LNCAP (cell line): ENCODE results near the gene VCL.

ENCODE experiments used
- TF ChIP-seq, protein P1 (sequence below): fragments of 450-650 bp; IDR thresholded peaks from 2 replicates; pipeline ENCODE4 v1.5.1; 2017; ENCODE audit warnings: mild to moderate bottlenecking

VCL gene

DNA sequence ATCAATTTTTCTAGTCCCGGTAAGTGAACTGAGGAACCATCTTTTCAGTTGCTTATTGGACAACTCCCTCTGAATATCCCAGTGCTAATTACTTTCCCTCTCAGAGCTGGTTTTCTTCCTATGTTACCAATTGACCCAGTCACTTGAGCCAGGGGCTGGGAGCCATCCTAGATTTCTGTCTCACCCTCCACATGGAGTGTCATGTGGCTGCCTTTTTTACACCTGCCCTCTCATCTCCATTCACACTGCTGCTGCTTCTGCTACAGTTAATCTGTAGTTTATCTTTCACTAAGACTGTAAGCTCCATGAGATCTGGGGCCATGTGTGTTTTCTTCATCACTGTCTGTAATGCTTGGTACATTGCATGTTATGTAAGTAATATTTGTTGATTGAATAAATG, 35.8 kb downstream of the VCL start:
- TF ChIP-seq, protein P1, sequence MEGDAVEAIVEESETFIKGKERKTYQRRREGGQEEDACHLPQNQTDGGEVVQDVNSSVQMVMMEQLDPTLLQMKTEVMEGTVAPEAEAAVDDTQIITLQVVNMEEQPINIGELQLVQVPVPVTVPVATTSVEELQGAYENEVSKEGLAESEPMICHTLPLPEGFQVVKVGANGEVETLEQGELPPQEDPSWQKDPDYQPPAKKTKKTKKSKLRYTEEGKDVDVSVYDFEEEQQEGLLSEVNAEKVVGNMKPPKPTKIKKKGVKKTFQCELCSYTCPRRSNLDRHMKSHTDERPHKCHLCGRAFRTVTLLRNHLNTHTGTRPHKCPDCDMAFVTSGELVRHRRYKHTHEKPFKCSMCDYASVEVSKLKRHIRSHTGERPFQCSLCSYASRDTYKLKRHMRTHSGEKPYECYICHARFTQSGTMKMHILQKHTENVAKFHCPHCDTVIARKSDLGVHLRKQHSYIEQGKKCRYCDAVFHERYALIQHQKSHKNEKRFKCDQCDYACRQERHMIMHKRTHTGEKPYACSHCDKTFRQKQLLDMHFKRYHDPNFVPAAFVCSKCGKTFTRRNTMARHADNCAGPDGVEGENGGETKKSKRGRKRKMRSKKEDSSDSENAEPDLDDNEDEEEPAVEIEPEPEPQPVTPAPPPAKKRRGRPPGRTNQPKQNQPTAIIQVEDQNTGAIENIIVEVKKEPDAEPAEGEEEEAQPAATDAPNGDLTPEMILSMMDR: no peak

DNA sequence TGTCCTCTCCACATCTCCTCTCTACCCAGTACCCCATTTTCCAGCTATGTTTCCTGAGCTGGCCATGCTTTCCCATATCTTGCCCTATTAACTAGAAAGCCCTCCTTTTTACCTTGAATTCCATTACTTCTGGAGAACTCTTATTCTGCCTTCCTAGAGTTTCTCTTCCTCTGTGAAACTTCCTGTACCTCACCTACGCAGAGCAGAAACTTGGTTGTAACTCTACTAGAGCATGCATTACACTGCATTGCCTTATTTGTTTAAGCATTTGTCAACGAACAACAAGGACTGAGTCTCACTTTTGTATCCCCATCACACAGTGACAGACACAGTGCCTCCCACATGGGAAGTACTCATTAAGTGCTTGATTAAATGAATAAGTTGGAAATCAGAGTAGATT, 36.4 kb downstream of the VCL start:
- TF ChIP-seq, protein P1: no peak

DNA sequence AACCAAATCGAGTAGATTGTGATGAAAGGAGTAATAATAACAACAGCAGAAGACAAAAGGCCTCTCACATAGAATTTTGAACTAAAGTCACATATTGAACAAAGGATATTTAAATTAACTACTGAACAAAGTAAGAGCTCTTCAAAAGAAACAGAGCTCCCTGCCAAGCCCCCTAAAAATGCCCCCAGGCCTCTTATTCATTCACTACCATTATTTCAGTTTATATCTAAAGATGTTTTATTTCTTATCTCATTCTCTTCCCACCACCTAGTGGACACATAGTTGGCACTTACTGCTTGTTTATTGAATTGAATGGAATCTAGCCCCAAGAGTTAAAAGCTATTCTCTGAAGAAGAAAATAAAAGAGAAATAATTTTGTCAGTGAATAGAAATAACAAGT, 37.4 kb downstream of the VCL start:
- TF ChIP-seq, protein P1: no peak

DNA sequence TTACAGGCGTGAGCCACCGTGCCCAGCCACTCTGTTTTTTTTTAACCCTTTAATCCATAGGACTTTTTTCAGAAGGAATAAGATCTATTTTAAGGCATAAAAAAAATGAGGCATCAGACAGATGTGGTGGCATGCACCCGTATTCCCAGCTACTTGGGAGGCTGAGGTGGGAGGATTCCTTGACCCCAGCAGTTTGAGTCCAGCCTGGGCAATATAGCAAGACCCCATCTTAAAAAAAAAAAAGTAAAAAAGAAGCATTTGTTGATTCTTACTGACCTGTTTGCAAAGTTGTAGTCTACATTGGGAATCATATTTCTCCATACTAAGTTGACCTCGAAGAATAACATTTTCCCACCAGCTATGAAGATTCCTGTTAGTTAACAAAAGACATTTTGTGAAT, 38.6 kb downstream of the VCL start:
- TF ChIP-seq, protein P1: no peak

DNA sequence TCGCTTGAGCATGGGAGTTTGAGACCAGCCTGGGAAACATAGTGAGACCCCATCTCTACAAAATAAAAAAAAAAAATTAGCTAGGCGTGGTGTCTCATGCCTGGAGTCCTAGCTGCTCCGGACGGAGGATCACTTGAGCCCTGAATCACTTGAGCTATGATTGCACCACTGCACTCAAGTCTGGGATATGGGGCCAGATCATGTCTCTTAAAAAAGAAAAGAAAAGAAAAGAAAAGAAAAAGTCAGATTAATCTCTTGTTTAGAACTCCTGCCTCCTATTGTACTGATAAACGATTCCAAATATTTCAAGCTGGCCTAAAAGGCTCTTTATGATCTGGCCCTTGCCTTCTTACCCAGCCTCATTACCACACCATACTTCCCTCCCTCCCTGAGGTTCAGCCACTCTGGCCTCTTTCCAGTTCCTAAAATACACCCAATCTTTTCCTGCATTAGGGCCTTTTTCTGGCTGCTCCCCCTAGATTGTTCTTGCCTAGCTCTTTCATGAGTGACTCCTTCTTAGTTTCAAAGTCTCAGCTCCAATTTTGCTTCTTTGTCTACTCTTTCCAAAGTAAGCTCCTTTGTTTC, 41.7 kb downstream of the VCL start:
- TF ChIP-seq, protein P1: no peak

DNA sequence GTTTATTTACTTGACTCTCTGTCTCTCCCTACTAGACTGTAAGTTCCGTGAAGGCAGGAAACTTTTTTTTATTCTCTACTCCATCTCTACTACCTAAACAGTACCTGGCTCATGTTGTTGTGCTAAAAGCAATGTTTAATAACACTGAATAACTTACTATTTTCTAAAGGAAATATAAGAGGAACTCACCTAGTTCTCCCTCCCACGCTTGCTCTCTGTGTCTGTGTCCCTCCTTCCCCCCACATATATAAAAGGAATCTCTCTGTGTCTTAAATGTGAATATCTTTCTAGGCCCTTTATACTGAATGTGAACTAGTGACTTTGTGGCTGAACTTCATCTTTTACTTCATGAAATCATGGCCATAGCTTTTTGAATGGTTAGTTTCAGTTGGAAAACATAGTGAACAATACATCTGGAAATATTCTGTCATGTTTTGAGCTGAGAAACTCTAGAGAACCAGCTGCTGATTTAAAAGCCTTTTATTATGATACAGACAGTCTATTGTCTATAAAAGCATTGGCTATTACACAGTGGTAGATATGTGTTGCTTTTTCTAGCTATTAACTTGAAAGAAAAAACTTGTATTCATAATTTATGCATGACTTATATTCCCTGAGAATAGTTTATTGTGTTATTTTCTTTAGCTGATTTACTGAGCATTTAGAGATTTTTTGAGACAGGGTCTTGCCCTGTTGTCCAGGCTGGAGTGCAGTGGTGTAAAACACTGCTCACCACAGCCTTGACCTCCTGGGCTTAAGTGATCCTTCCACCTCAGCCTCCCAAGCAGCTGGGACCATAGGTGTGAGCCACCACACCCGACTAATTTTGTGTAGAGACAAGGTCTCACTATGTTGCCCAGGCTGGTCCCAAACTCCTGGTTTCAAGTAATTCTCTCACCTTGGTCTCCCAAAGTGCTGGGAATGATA, 42.5 kb downstream of the VCL start:
- TF ChIP-seq, protein P1: no peak

DNA sequence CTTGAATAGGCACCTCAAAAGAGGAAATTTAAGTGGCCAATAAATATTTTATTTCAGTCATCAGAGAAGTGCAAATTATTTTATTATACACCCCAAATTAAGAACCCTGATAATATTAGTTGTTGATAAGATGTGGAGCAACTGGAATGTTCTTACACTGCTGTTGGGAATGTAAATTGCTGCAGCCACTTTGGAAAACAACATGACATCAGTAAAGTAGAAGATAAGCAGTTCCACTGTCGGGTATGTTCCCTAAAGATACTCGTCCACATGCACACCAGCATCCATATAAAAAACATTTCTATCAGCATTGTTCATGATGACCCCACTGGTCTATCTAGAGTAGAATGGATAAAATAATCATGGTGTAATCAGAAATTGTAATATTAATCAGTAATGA, 46.5 kb downstream of the VCL start:
- TF ChIP-seq, protein P1: no peak
